HG03521 (cell line): ENCODE measurements around the gene DNAL1.

Source experiments
- ATAC-seq: cut with Tn5 transposase; IDR thresholded peaks from one replicate; pipeline ENCODE4 v1.9.1; 2021; ENCODE audit warnings: mild to moderate bottlenecking, moderate library complexity; ENCODE audit not compliant: unreplicated experiment

Gene DNAL1

DNA sequence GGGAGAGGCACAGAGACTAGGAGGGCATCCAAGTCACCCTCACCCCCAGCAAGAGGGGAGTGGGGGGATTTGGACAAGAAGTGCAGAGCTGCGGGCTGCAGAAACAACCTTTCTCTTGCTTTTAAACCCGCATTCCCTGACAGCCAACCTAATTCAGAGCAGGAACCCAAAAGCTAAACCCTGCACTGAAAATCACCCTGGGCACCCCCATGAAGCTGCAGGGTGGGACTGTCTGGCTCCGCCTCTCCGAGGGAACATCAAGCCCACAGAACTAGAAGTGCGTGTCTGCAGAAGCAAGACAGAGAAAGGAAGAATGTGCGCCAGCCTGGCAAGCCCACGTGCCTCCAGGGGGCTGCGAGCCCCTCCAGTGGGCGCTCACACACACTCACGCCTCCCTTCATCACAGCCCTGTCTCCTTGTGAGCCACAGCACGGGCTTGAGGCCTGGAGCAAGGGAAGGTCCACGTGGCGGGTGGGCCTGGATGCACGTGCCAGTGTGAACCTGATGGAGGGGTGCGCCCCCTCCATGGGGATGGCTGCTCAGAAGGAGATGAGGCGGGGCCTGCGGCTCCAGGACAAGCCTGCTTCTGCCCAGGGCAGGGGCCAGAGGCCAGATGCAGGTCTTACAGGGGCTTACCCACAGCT lies 97.2 kb downstream of the DNAL1 start:
- ATAC-seq, result no peak

DNA sequence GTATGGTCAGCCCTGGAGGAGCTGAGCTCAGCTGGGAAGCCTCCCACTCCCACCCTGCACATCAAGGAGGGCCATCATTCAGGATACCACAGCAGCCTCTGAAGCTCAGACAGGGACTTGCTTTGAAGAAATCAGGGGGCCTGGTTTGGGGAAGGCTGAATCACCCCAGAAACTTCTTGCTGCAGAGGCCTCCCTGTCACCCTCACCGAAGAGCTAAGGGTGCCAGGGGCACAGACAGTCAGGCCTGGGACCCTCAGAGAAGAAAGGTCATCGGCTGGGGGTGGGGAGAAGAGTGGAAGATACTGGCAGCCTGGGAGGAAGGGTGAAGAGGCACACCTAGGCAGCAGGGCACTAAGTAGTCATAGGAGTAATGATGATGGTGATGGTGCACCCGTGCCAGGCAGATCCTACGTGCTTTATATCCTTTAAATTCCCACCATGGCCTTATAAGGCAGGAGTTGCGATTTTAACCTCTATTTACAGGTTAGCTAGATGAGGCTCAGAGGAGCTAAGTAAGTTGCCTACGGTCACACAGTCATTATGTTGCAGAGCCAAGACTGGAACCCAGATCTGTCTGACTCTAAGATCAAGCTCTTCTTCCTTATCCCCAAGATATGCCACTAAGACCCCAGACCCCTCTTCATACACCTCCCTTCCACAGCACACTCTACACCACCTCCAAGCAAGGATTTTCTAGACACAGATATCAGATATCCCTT lies 97.9 kb downstream of the DNAL1 start:
- ATAC-seq, result no peak

DNA sequence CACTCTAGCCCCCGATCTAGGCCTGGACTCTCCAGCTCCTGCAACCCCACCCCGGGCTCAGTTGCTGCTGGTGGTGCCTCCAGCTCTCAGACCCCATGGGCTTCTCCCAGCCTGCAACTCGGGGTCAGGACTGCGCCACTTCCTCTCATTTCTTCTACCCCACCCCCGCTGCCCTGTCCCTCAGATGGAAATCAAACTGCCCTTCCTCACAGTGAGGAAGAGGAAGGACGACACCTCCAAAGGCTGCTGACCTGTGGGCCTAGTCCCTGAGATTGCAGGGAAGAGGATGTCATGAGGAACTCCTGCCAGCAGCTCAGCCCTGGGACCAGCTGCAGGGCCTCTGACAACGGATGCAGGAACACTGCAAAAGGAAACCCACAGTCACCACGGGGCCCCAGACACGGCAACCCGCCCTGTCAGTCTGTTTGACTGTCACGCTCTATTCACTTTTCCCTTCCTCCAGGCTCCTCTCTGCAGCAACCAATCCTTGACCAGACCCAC lies 98.7 kb downstream of the DNAL1 start:
- peak; percentile 57 for ATAC-seq

GRCh38 chr14:73744175-73744867 lies 99.5 kb downstream of the DNAL1 start:
- no peak for ATAC-seq

DNA sequence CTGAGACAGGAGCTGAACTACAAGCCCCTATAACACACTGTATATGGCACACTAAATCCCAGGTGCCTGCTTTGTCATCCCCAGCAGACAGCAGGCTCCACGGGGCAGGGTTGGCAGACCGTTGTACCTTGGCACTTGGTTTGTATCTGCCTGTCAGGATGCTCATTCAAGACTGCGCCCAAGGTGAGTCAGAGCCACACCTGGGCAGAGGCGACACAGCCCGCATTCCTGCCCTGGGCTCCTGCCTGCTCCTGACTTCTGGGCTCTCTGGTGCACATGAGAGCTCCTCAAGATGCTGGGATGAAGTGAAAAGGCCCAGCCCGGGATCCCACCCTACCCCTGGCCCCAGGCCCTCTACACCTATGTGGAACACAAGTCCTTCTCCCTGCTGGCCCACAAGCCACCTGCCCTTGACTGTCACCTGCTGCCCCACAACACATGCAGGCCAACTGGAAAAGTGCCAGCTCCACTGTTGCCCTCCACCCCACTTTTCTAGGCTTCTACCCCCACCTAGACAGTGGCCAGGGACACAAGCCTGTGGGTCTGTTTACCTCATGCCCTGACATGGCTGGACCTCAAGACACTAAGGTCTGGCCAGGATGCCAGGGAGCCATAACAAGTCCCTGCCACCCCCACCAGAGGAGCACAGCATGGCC lies 100.2 kb downstream of the DNAL1 start:
- no peak for ATAC-seq

DNA sequence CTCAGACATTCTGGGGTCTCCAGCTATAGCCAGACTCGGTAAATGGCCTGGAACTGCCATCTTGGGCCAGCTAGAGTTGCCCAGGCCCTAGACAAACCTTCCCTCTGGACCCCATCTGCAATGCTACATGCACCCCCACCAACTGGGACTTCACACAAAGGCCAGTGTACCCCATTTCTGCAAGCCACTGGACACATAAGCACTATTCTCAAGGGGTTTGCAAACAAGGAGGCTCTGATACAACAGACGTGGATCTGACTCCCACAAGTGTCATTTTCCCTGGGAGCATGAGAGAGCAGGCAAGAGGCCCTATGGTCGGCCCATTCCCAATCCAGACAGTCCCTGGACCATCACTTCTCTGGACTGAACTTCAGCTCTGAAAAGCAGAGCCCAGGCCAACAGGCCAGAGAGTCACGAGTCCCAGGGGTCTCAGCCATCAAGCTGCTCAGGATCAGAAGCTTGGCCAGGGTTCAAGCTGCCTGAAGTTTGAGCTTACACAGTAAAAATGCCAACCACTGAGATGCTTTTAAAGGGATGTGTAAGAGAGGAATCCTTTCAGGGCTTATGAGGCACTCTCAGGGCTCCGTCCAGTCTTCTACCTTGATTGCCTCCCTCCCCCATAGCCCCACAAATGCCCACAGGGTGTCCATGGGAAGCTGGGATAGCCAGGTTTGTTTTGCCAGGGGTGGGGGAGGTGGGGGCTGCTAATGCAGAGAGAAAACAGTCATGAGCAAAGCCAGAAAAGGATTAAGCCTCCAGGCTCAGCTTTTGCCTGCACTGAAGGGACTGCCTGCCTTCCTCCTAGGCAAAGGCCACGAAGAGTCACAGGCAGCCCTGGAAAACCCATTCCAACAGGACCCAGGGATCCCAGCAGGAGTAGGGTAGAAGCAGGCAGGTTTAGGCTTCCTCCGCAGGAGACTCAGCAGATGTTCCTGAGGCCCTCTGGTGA lies 101.1 kb downstream of the DNAL1 start:
- ATAC-seq, result no peak

GRCh38 chr14:73746520-73747378 lies 102.0 kb downstream of the DNAL1 start:
- no peak for ATAC-seq

DNA sequence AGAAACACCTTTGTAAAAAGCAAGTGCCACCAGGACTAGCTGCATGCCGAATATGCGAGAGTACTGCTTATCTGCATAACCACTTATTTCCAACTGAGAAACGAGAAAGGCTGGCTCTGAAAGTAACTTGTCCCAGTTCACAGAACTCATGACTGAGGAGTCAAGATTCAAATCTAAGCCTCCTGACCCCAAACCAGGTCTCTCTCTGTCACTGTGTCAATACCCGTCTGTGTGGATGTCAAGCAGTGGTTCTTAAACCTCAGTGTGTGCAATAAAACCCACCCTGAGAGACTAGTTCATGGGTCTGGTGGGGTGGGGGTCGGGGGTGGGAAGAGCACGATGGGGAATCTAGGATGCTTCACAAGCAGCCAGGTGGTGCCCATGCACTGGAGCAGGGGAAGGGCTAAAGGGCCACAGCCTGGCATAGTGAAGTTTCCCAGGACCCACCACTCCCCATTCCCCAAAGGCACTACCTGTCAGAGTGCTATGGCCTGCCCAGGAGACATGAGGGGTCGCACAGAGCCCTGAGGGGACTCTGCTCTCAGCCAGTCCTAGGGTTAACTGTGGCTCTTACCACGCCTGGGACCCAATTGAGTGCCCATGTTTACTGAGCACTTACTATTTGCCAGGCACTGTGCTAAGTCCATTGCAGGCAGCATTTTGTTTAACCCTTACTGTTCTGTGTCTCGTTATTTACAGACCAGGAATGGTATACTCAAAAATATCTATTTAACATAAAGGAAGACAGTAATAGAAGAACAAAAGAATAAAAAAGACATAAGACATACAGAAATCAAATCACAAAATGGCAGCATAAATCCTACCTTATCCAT lies 102.8 kb downstream of the DNAL1 start:
- no peak for ATAC-seq

DNA sequence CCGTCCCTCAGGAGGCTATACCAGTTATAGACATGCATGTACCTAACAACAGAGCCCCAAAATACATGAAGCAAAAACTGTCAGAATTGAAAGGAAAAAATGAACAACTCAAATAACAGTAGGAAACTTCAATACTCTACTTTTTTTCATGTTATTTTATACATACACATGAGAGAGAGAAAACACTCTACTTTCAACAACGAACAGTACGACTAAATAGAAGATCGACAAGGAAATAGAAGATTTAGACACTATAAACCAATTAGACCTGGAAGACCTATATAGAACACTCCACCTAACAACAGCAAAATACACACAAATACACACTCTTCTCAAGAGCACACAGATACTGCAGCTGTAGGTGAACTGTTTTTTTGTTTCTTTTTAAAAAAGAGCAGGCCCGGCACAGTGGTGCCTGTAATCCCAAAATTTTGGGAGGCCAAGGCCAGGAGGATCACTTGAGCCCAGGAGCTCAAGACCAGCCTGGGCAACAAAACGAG lies 104.1 kb downstream of the DNAL1 start:
- no peak for ATAC-seq

- no peak for ATAC-seq
Measured at GRCh38 chr14:73749706-73750530, 105.1 kb downstream of the DNAL1 start.

- no peak for ATAC-seq
Measured at GRCh38 chr14:73750531-73750901, 105.7 kb downstream of the DNAL1 start.

GRCh38 chr14:73751157-73751691 lies 106.4 kb downstream of the DNAL1 start:
- no peak for ATAC-seq

GRCh38 chr14:73752297-73752992 lies 107.7 kb downstream of the DNAL1 start:
- ATAC-seq, result no peak
